Stimulated activated naive B cell treated with anti-CD40 and anti-IgM and Interleukin-4, amounts not matched to agents 10 μg/mL and 1 μg/mL and 100 μg/mL, for 72 hours (primary cell): ENCODE measurements around the gene PIK3R1.

Source experiments
- ATAC-seq, 2 donors: fragments of 150-1000 bp; cut with Tn5 transposase; replicated peaks; 2 replicates each; pipeline ENCODE4 v1.10.0; 2021; ENCODE audit warnings: moderate library complexity in 1 of 2
- DNase-seq: peaks from one replicate; pipeline ENCODE4 v3.0.0; 2021
- H3K27ac Mint-ChIP-seq: one replicate; pipeline ENCODE4 v1.8.0; 2022; ENCODE audit warnings: mild to moderate bottlenecking, mixed read lengths
- H3K27me3 Mint-ChIP-seq, 2 donors: one replicate each; pipeline ENCODE4 v1.8.0; 2022; ENCODE audit warnings: mixed read lengths in 2 of 2
- H3K36me3 Mint-ChIP-seq, 2 donors: one replicate each; pipeline ENCODE4 v1.8.0; 2022; ENCODE audit warnings: mixed read lengths in 2 of 2, mild to moderate bottlenecking in 1 of 2
- H3K4me1 Mint-ChIP-seq, 2 donors: one replicate each; pipeline ENCODE4 v1.8.0; 2022; ENCODE audit warnings: mixed read lengths in 2 of 2, mild to moderate bottlenecking in 1 of 2
- H3K4me3 Mint-ChIP-seq, 2 donors: one replicate each; pipeline ENCODE4 v1.8.0; 2022; ENCODE audit warnings: mild to moderate bottlenecking in 2 of 2, mixed read lengths in 2 of 2, moderate library complexity in 1 of 2
- H3K9me3 Mint-ChIP-seq, 2 donors: one replicate each; pipeline ENCODE4 v1.8.0; 2022; ENCODE audit warnings: mixed read lengths in 2 of 2, mild to moderate bottlenecking in 1 of 2

PIK3R1 gene

DNA sequence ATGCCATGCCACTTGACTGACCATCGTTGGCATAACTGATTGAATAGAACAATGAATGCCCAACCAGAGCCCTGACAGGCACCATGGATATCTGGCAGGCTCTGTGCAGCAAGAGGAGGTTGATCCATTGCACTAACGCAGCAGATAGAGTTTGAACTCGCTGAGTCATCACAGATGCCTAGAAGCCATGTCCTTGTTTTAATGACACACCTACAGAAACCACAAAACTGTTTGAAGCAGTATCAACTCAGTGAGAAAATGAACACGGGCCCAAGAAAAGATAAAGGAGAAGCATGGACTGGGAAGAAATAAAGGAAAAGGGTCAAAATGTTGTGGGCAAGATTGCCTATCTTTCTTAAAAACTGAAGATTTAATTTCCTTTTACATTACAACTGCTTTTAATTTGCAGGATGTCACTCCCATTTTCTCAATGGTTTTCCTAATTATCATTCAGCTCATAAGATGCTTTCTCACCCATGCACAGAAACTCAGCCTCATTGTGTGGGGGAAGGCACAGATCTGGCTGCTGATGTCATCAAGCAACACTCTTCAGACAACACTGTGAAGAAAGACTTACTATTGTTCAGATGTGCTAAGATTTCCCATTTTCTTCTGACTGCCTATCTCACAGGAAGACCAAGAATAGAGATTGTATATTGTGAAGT lies 129.0 kb downstream of the PIK3R1 start:
- ATAC-seq (peak in 1 of 2 donors; percentile 24), DNase-seq (no peak)
- H3K27me3 Mint-ChIP-seq: peaks cover 0 to 5% of the 10 kb centered on the region in 2 donors
- H3K27ac Mint-ChIP-seq: no peak overlapping the region
- H3K4me1 Mint-ChIP-seq: peaks cover 18 to 20% of the 10 kb centered on the region in 2 donors
- peaks cover 8 to 9% of the 10 kb centered on the region in 2 donors for H3K9me3 Mint-ChIP-seq
- peaks cover 0 to 6% of the 10 kb centered on the region in 2 donors for H3K36me3 Mint-ChIP-seq
- no peak overlapping the region for H3K4me3 Mint-ChIP-seq

DNA sequence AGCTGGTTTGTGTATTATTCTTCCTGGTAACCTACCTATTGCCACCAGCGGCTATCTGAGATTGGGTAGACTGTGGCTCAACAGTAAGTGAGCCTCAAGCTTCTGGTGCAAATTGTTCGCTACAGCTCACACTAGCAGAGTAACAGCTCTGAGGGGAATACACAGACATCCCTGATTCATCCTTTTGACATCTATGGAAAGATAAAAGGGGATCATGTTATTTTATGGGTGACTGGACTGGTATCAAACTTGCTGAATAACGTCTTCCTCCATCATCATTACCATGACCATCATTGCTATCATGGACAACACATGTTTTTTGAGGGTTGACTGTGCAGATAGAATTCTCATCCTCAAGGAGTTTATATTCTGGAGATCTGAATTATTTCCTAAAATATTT lies 129.6 kb downstream of the PIK3R1 start:
- Mint-ChIP-seq H3K27me3 (peaks cover 0 to 5% of the 10 kb centered on the region in 2 donors), H3K4me1 (peaks cover 18 to 20% of the 10 kb centered on the region in 2 donors), H3K9me3 (peaks cover 8 to 9% of the 10 kb centered on the region in 2 donors), H3K4me3 (no peak overlapping the region), H3K27ac (no peak overlapping the region), H3K36me3 (peaks cover 0 to 6% of the 10 kb centered on the region in 2 donors)
- DNase-seq: no peak
- ATAC-seq: no peak

GRCh38 chr5:68345582-68345981 lies 130.0 kb downstream of the PIK3R1 start:
- H3K9me3 Mint-ChIP-seq: peaks cover 8 to 9% of the 10 kb centered on the region in 2 donors
- H3K4me3 Mint-ChIP-seq: no peak overlapping the region
- H3K36me3 Mint-ChIP-seq: peaks cover 0 to 6% of the 10 kb centered on the region in 2 donors
- H3K27ac Mint-ChIP-seq: no peak overlapping the region
- peaks cover 0 to 5% of the 10 kb centered on the region in 2 donors for H3K27me3 Mint-ChIP-seq
- ATAC-seq (no peak), DNase-seq (no peak)
- H3K4me1 Mint-ChIP-seq: peaks cover 18 to 20% of the 10 kb centered on the region in 2 donors

DNA sequence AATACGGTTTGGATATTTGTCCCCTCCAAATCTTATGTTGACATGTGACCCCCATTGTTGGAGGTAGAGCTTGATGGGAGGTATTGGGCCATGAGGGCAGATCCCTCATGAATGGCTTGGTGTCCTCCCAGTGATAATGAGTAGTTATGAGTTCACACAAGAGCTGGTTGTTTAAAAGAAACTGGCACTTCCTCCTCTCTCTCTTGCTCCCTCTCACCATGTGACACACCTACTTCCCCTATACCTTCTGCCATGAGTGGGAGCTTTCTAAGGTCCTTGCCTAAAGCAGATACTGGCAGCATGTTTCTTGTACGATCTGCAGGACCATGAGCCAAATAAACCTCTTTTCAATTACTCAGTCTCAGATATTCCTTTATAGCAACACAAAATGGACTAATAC lies 132.0 kb downstream of the PIK3R1 start:
- no peaks in the 10 kb centered on the region for H3K27me3 Mint-ChIP-seq
- H3K9me3 Mint-ChIP-seq: peaks cover 8 to 9% of the 10 kb centered on the region in 2 donors
- no peak for DNase-seq
- H3K27ac Mint-ChIP-seq: no peak overlapping the region
- ATAC-seq: peak; percentile 73
- H3K4me3 Mint-ChIP-seq: no peak overlapping the region
- peaks cover 18 to 20% of the 10 kb centered on the region in 2 donors for H3K4me1 Mint-ChIP-seq
- peaks cover 0 to 6% of the 10 kb centered on the region in 2 donors for H3K36me3 Mint-ChIP-seq

DNA sequence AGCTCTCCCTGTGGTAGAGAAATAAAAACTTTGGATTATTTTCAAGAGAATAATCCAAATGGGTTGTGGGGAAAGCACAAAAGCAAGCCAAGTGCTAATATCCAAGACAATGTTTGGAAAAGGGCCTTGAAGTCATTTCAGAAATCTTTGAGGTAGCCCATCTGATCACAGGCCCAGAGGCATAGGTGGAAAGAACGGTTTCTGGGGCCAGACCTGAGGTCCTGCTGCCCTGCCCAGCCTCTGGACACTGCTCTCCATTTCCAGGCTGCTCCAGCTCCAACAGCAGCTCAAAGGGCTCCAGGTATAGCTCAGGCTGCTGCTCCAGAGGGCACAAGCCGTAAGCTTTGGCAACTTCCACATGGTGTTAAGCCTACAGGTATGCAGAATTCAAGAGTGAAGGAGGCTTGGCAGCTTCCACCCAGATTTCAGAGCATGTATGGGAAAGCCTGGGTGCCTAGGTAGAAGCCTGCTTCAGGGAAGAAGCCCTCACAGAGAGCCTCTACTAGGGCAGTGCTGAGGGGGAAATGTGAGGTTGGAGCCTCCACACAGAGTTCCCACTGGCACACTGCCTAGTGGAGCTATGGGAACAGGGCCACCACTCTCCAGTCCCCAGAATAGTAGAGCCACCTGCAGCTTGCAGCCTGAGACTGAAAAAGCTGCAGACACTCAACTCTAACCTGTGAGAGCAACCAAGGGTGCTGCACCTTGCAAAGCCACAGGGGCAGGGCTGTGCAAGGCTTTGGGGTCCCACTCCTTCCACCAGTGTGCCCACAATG lies 133.1 kb downstream of the PIK3R1 start:
- no peaks in the 10 kb centered on the region for H3K27me3 Mint-ChIP-seq
- H3K27ac Mint-ChIP-seq: no peak overlapping the region
- ATAC-seq: no peak
- H3K9me3 Mint-ChIP-seq: peaks cover 8 to 9% of the 10 kb centered on the region in 2 donors
- H3K36me3 Mint-ChIP-seq: peaks cover 0 to 6% of the 10 kb centered on the region in 2 donors
- H3K4me3 Mint-ChIP-seq: no peak overlapping the region
- no peak for DNase-seq
- peaks cover 19 to 20% of the 10 kb centered on the region in 2 donors for H3K4me1 Mint-ChIP-seq

- no peak for DNase-seq
- Mint-ChIP-seq H3K27me3 (no peaks in the 10 kb centered on the region), H3K36me3 (peaks cover 0 to 6% of the 10 kb centered on the region in 2 donors), H3K9me3 (peaks cover 8 to 9% of the 10 kb centered on the region in 2 donors), H3K4me1 (peaks cover 11 to 12% of the 10 kb centered on the region in 2 donors), H3K27ac (no peak overlapping the region), H3K4me3 (no peak overlapping the region)
- ATAC-seq: no peak
Observed at GRCh38 chr5:68350176-68350575, 134.6 kb downstream of the PIK3R1 start.
